ENCODE measurements around the gene F2R. TPM values are rescaled to one million over a fixed set of nuclear protein-coding genes. Genes with fewer than 3 reads are reported as not detected.

Gene F2R
- total RNA-seq, 4 donors from 2014 or later: 33.8 to 48.6 (median 45.7) TPM

DNA sequence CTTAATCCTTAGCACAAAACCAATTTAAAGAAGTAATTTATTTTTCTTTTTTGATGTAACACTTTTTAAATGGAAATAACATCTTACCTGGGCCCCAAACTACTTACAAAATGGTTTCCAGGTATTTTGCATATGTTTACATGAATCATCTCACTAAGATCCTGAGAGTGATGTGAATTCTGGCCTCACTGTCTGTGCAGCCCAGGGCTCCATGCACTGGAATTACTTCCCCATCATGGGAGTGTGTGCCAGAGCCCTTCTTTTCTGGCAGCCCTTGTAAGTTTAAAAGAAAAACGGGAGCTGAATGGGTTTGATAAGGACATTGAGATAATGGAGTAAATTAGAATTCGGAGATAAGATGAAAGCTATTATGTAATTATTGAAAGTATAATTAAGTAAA is 12.2 kb upstream of the F2R start:
- no peak for TF ChIP-seq EP300 (IDR thresholded peaks at IDR 0.05)
- TF ChIP-seq, protein P1, sequence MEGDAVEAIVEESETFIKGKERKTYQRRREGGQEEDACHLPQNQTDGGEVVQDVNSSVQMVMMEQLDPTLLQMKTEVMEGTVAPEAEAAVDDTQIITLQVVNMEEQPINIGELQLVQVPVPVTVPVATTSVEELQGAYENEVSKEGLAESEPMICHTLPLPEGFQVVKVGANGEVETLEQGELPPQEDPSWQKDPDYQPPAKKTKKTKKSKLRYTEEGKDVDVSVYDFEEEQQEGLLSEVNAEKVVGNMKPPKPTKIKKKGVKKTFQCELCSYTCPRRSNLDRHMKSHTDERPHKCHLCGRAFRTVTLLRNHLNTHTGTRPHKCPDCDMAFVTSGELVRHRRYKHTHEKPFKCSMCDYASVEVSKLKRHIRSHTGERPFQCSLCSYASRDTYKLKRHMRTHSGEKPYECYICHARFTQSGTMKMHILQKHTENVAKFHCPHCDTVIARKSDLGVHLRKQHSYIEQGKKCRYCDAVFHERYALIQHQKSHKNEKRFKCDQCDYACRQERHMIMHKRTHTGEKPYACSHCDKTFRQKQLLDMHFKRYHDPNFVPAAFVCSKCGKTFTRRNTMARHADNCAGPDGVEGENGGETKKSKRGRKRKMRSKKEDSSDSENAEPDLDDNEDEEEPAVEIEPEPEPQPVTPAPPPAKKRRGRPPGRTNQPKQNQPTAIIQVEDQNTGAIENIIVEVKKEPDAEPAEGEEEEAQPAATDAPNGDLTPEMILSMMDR (IDR thresholded peaks at IDR 0.05): no peak
- TF ChIP-seq POLR2AphosphoS5 (IDR thresholded peaks at IDR 0.05): no peak
- no peak for TF ChIP-seq POLR2A (IDR thresholded peaks at IDR 0.05)
- WGBS: 68% methylated on average over 2 of the region's 2 CpGs

DNA sequence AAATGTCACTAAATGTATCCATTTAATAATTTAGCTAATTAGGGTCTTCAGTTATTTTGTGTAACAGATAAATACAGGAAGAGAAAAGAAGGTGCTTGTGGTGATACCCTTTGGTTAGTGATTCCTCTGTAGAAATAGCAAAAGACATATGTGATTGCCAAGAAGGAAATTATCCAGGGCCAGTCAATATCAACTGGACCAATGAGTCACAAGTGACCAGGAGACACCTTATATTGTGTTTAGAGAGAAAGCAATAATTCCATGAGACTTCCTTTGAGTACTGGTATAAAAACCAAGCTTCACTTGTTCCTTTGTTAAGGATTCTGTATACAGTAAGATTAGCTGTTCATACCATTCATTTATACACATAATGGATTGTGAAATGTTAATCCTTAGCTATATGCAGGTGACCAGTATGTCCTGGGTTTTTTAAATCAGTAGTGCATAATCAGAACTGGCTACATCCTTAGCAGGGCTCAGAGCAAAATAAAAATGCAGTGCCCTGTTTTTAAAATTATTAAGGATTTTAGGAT is 11.7 kb upstream of the F2R start:
- Histone ChIP-seq H3K9me3 (no peaks in the 10 kb centered on the region), H3K27me3 (no peaks in the 10 kb centered on the region), H3K27ac (no peak overlapping the region), H3K36me3 (no peaks in the 10 kb centered on the region), H3K4me3 (no peak overlapping the region), H3K4me1 (peaks cover 22% of the 10 kb centered on the region)
- DNase-seq (ENCODE audit: low spot score in 2 of 2): no peak
- TF ChIP-seq POLR2AphosphoS5 (IDR thresholded peaks at IDR 0.05) (no peak), EP300 (IDR thresholded peaks at IDR 0.05) (no peak), POLR2A (IDR thresholded peaks at IDR 0.05) (no peak)
- TF ChIP-seq, protein P1 (IDR thresholded peaks at IDR 0.05): no peak

More for the DNA sequence above, 12.2 kb upstream of the F2R start:
- no peak for DNase-seq (ENCODE audit: low spot score in 2 of 2)
- Histone ChIP-seq H3K4me1 (peaks cover 21% of the 10 kb centered on the region), H3K27ac (no peak overlapping the region), H3K27me3 (no peaks in the 10 kb centered on the region), H3K4me3 (no peak overlapping the region), H3K36me3 (no peaks in the 10 kb centered on the region), H3K9me3 (no peaks in the 10 kb centered on the region)

DNA sequence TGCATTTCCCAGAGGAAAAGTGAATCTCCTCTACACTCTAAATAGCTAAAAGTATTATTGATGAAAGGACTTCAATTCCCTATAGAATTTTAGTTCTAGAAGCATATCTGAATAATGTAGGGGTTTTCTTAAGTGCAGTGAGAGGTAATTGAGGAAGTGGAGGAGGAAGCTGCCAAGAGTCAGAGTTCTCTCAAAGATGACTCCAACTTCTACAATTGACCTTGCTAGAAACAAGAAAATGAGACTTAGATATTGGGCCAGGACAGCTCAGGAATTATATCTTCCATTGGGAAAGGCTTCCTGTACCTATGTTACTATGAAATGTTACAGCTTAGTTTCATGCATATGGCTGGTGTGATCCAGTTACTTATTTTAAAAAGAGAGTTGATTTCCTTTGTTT is 10.4 kb upstream of the F2R start:
- DNase-seq (ENCODE audit: low spot score in 2 of 2): no peak
- peaks cover 33% of the 10 kb centered on the region for H3K4me1 ChIP-seq
- H3K36me3 ChIP-seq: no peaks in the 10 kb centered on the region
- H3K27me3 ChIP-seq: no peaks in the 10 kb centered on the region
- H3K4me3 ChIP-seq: no peak overlapping the region
- H3K9me3 ChIP-seq: no peaks in the 10 kb centered on the region
- H3K27ac ChIP-seq: no peak overlapping the region
- TF ChIP-seq POLR2A (IDR thresholded peaks at IDR 0.05) (no peak), POLR2AphosphoS5 (IDR thresholded peaks at IDR 0.05) (no peak), EP300 (IDR thresholded peaks at IDR 0.05) (no peak)
- TF ChIP-seq, protein P1 (IDR thresholded peaks at IDR 0.05): no peak

DNA sequence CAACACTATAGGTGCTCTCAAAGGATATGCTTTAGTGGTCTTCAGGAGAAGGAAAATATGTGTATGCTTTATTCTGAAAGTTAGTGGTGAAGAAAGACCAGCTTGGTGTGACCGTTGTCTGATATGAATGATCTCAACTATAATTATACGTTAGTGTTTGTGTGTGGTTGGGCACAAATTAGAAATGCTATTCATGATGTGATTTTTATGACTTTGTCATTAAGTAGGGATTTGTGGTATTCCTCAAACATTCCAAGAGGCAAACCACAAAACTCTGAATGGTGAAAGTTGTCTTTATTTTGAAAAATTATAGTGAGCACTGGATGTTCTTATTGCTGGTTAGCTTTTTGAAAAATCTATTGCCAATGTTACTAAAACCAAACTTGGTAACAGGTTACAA is 6.2 kb upstream of the F2R start:
- Histone ChIP-seq H3K9me3 (no peaks in the 10 kb centered on the region), H3K27me3 (no peaks in the 10 kb centered on the region), H3K4me1 (peaks cover 19% of the 10 kb centered on the region), H3K4me3 (no peak overlapping the region), H3K27ac (peak overlapping the region; percentile 21), H3K36me3 (no peaks in the 10 kb centered on the region)
- TF ChIP-seq, protein P1 (IDR thresholded peaks at IDR 0.05): no peak
- TF ChIP-seq POLR2AphosphoS5 (IDR thresholded peaks at IDR 0.05) (no peak), POLR2A (IDR thresholded peaks at IDR 0.05) (no peak), EP300 (IDR thresholded peaks at IDR 0.05) (no peak)
- DNase-seq (ENCODE audit: low spot score in 2 of 2): no peak
- 56% methylated on average over 2 of the region's 2 CpGs for WGBS

DNA sequence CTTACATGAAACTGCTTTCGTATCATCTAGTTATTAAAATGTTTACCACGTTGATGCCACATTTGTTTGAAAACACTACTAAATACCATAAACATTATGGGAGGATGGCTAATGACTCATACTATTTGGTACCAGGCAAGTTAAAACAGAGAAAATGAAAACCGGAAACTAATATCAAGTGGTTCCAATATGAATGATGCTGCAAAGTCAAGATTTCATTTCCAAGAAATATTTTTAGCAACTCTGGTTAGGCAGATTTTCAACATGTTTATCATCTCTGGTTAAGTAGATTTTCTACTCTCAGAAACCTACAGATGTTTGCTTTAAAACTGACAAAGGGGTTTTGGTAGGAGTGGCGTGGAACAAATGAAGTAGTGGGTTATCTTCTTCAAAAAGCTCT is 4.9 kb upstream of the F2R start:
- Histone ChIP-seq H3K4me1 (peaks cover 28% of the 10 kb centered on the region), H3K9me3 (no peaks in the 10 kb centered on the region), H3K36me3 (no peaks in the 10 kb centered on the region), H3K27me3 (no peaks in the 10 kb centered on the region), H3K27ac (peak overlapping the region; percentile 81), H3K4me3 (no peak overlapping the region)
- DNase-seq (ENCODE audit: low spot score in 2 of 2): no peak
- TF ChIP-seq, protein P1 (IDR thresholded peaks at IDR 0.05): no peak
- TF ChIP-seq POLR2A (IDR thresholded peaks at IDR 0.05) (no peak), POLR2AphosphoS5 (IDR thresholded peaks at IDR 0.05) (no peak), EP300 (IDR thresholded peaks at IDR 0.05) (no peak)
- 36% methylated on average over 4 of the region's 4 CpGs for WGBS

All from suprapubic skin (tissue), 4 donors.